NOMO-1 treated with DMSO at 0.1 percent for 48 hours (cell line): Measurements from ENCODE around the gene IFNL2.

ENCODE experiments used
- DNase-seq: peaks from one replicate; lab custom pipeline; 2025; ENCODE audit not compliant: unreplicated experiment; lab: John Stamatoyannopoulos, UW

IFNL2 gene

GRCh38 chr19:39316627-39317321 is 48.6 kb downstream of the IFNL2 start:
- no peak for DNase-seq

GRCh38 chr19:39317476-39317875 is 49.3 kb downstream of the IFNL2 start:
- DNase-seq, result no peak

- DNase-seq, result no peak
Measured at GRCh38 chr19:39318071-39318470, 49.9 kb downstream of the IFNL2 start.

- no peak for DNase-seq
Measured at GRCh38 chr19:39318690-39319089, 50.5 kb downstream of the IFNL2 start.

- DNase-seq, result no peak
Measured at GRCh38 chr19:39319098-39319891, 51.1 kb downstream of the IFNL2 start.
